Osteoblast (primary cell): ENCODE results near the gene NUTM2E. TPM values are rescaled to one million over a fixed set of nuclear protein-coding genes. Genes with fewer than 3 reads are reported as not detected.
"Not testable (repeated sequence)": the region's sequence is repeated elsewhere in the genome, so short reads cannot be mapped to it uniquely, and the experiment has no call there.

Experiments
- DNase-seq: peaks from one replicate; pipeline ENCODE4 v3.0.0; 2011; ENCODE audit warnings: low spot score, mixed read lengths; ENCODE audit not compliant: insufficient read length; ENCODE audit errors: missing footprints
- H2AFZ ChIP-seq: 2 replicates; pipeline ENCODE4 v1.6.0; 2011; ENCODE audit warnings: mild to moderate bottlenecking, low read length
- H3K27ac ChIP-seq: 2 replicates; pipeline ENCODE4 v1.5.1; 2011; ENCODE audit warnings: mild to moderate bottlenecking, low read depth, low read length, moderate library complexity
- H3K27me3 ChIP-seq: 2 replicates; pipeline ENCODE4 v1.6.0; 2012; ENCODE audit warnings: mild to moderate bottlenecking, control low read depth, inconsistent platforms, low read length, moderate library complexity; ENCODE audit not compliant: insufficient read depth
- H3K36me3 ChIP-seq: 2 replicates; pipeline ENCODE4 v1.5.1; 2011; ENCODE audit warnings: mild to moderate bottlenecking, low read length, control low read depth, moderate library complexity; ENCODE audit not compliant: insufficient read depth
- H3K4me1 ChIP-seq: 2 replicates; pipeline ENCODE4 v1.5.1; 2011; ENCODE audit warnings: mild to moderate bottlenecking, low read length, control low read depth, moderate library complexity; ENCODE audit not compliant: insufficient read depth
- H3K4me2 ChIP-seq: 2 replicates; pipeline ENCODE4 v1.6.0; 2011; ENCODE audit warnings: mild to moderate bottlenecking, low read length; ENCODE audit not compliant: insufficient read depth
- H3K4me3 ChIP-seq: fragments of 200-600 bp; sonication (generic); 3 replicates; pipeline ENCODE4 v1.5.1; 2012; ENCODE audit warnings: mild to moderate bottlenecking, low read length, inconsistent platforms; ENCODE audit not compliant: insufficient read depth
- H3K79me2 ChIP-seq: 2 replicates; pipeline ENCODE4 v1.6.0; 2012; ENCODE audit warnings: mild to moderate bottlenecking, low read length, control low read depth, inconsistent platforms; ENCODE audit not compliant: insufficient read depth
- H3K9me3 ChIP-seq: 2 replicates; pipeline ENCODE4 v1.5.1; 2011; ENCODE audit warnings: low read depth, low read length, control low read depth
- H4K20me1 ChIP-seq: 2 replicates; pipeline ENCODE4 v1.6.0; 2012; ENCODE audit warnings: mild to moderate bottlenecking, low read length, control low read depth; ENCODE audit not compliant: insufficient read depth
- total RNA-seq: library from RNA; depleted of rRNA; stranded (reverse); fragments of >200 nt; gene quantifications from 2 replicates; pipeline ENCODE4 v1.2.3, GENCODE V29; 2012

The NUTM2E gene
- total RNA-seq, 1 donor: not detected

DNA sequence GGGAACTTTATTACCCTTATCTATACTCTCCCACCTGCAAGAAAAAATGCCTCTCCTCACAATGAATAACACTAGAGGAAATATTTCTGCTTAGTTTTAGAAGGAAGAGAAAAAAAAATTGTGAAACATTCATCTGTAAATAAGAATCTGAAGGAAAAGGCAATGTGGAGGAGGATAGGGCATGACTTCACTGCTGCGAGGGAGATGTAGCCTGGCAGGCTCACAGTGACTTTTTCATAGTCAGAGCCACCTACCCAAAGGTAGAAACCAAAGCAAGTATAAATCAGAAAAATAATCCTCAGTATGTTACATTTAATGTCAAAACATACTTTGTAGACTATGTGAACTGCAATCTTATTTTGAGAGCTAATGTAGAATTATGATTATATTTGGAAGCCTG is 10.4 kb downstream of the NUTM2E start:
- not testable (repeated sequence) for DNase-seq, H3K4me3 ChIP-seq, H3K4me1 ChIP-seq, H3K4me2 ChIP-seq, H4K20me1 ChIP-seq, H3K27ac ChIP-seq, H2AFZ ChIP-seq, H3K36me3 ChIP-seq, H3K27me3 ChIP-seq, H3K79me2 ChIP-seq, H3K9me3 ChIP-seq

DNA sequence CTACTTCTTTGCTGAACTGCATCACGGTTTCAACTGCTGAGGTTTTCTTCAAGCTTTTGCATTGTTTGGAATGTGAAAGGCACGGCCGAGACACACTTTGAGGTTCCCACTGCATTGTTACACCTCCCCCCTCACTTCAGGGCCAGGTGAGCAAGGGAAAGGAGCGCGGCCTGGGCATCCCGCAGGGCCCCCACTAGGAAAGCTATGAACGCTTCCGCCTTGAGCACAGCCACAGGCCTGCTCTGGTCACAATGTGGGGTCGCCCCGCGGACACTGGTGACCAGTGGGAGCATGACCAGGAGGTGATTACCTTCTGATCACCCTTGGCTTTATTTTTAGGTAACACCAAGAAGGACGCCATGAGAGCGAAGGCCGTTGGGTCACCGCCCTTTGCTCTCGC is 11.9 kb downstream of the NUTM2E start:
- not testable (repeated sequence) for H2AFZ ChIP-seq, H3K27ac ChIP-seq, H3K36me3 ChIP-seq, H3K79me2 ChIP-seq, H3K4me2 ChIP-seq, H3K4me1 ChIP-seq, H3K27me3 ChIP-seq, H3K9me3 ChIP-seq, DNase-seq, H4K20me1 ChIP-seq, H3K4me3 ChIP-seq

DNA sequence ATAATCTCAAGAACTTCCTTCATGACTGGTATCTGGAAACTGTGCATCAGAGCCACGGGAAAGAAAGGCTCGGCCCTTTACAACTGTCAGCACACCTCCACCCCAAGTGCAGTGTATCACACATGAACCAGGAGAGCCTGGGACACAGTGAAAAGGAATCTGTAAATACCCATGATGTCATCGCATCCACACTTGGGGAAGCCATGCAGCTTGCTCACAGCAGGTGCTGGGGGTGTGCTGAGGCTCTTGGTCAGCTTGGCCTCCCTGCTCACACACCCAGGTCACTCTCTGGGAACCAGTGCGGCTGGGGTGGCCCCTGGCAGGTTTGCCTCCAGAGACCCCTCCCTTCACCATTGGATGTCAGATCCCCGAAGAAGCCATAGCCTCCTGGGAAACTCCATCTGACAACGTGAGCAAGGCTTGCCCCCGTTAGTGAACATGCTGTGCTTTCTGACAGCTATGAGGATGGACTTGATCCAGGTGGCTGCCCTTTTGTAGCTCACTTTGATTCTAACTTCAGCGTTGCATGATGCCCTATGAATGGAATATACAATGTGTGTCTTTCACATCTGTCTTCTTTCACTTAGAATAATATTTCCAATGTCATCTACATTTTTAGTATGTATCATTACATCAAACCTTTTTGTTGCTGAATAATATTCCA is 26.8 kb downstream of the NUTM2E start:
- not testable (repeated sequence) for H3K27ac ChIP-seq, H2AFZ ChIP-seq, H3K79me2 ChIP-seq, H3K4me2 ChIP-seq, H3K4me1 ChIP-seq, H3K27me3 ChIP-seq, H4K20me1 ChIP-seq, H3K9me3 ChIP-seq, H3K4me3 ChIP-seq, H3K36me3 ChIP-seq, DNase-seq

DNA sequence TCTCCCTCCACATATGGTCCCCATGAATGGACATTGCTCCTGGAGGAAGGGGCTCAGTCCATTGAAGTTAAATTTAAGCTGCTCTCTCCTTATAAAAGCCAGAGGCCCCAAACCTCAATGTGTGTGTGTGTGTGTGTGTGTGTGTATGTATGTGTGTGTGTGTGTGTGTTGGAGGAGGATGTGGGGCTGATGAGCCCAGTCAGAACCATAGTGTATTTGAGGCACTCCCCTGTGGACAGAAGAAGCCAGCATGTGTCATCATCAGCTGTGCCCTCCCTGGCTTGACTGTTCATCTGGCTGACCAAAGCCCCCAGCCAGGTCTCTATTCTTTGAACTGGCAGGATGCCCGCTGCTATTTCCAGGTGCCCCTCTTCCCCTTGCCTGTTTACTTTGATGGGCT is 35.7 kb downstream of the NUTM2E start:
- H3K79me2 ChIP-seq, H3K27ac ChIP-seq, H3K9me3 ChIP-seq, H3K36me3 ChIP-seq, DNase-seq, H3K4me3 ChIP-seq, H3K4me1 ChIP-seq, H3K27me3 ChIP-seq, H2AFZ ChIP-seq, H4K20me1 ChIP-seq, H3K4me2 ChIP-seq: not testable (repeated sequence)

DNA sequence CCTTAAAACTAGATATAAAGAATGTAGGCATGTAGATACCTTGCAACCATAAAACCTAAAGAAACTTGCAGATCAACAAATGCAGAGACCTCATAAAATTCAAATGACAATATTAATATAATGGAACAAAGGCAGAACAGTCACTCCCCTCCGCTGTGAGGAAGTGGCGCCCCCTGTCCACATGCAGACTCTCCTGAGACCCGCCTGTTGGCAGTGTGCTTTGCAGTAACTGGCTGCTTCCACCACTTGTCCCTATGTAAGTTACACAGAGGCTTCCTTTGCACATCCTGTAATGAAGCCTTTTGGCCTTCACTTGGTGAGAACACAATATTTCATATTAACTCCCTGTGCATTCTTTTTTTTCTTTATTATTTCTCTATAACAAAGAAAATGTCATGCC is 36.3 kb downstream of the NUTM2E start:
- not testable (repeated sequence) for H3K27ac ChIP-seq, H4K20me1 ChIP-seq, H3K4me3 ChIP-seq, H3K4me1 ChIP-seq, H3K9me3 ChIP-seq, H2AFZ ChIP-seq, DNase-seq, H3K27me3 ChIP-seq, H3K79me2 ChIP-seq, H3K36me3 ChIP-seq, H3K4me2 ChIP-seq

DNA sequence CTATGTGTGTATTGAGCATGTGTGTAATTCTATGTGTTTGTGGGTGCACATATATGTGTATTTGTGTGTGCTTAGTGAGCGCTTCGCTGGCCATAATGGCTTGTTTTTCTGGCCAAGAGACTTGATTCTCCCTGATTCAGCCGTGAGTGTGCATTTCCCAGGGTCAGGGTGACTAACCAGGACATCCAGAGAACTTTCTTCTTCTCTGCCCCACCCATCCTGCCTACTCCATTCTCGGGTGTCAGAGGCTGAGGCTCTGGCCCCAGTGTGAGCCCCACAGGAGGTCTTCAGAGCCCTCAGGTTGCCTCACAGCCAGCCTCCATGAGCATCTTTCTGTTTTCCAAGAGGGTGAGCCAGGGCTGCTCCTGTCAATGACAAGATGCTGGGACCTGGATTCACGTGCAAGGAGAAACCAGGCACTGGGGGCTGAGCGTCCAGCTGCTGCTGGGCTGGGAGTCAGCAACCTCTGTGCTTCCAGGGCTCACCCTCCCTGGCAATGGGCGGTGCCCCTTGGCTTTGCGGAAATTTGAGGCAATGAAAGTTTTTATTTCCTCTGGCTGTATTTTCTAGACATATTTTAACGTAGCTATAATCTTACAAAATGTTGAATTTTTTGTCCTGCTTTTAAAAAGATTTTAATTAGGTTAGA is 40.5 kb downstream of the NUTM2E start:
- not testable (repeated sequence) for H3K4me1 ChIP-seq, H3K79me2 ChIP-seq, H3K36me3 ChIP-seq, H3K4me2 ChIP-seq, H2AFZ ChIP-seq, H3K27me3 ChIP-seq, H3K9me3 ChIP-seq, DNase-seq, H4K20me1 ChIP-seq, H3K4me3 ChIP-seq, H3K27ac ChIP-seq

DNA sequence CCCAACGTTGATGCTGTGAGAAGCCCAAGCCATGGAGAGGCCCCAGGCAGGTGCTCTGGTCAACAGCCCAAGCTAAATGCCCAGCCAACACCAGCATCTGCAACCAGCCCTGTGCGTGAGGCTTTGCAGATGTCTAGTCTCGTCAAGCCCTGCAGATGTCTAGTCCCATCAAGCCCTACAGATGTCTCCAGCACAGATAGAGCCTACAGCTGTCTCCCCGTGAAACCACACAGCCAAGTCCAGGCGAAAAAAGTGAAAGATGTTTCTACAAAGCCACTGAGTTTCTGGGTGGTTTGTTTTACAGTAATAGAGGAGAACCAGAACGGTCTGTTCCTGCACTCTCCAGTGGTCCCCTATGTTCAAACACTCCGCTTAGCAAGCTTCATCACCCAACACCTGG is 41.5 kb downstream of the NUTM2E start:
- DNase-seq: not testable (repeated sequence)

DNA sequence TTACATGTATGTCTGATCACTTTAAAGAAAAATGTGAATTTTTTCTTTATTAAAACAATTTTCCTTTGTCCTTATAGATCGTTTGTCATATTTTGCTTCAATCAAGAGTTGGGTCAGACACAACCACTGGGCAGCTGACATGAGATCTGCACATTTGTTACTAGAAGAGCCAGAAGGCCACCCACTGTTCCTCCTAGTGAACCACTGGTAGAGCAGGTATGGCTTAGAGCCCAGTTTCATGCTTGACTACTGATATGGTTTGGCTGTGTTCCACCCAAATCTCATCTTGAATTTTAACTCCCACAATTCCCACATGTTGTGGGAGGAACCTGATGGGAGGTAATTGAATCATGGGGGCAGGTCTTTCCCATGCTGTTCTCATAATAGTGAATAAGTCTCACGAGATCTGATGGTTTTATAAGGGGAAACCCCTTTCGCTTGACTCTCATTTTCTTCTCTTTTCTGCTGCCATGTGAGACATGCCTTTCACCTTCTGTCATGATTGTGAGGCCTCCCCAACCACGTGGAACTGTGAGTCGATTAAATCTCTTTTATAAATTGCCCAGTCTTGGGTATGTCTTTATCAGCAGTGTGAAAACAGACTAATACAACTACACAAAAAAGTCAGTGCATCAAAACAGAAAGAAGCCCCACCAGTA is 43.0 kb downstream of the NUTM2E start:
- H3K27ac ChIP-seq, H3K36me3 ChIP-seq, H3K27me3 ChIP-seq, H3K4me1 ChIP-seq, H3K9me3 ChIP-seq, H3K79me2 ChIP-seq, H3K4me2 ChIP-seq, DNase-seq, H2AFZ ChIP-seq, H4K20me1 ChIP-seq, H3K4me3 ChIP-seq: not testable (repeated sequence)

More for the DNA sequence above, 41.5 kb downstream of the NUTM2E start:
- H2AFZ ChIP-seq, H3K27me3 ChIP-seq, H3K27ac ChIP-seq, H3K4me2 ChIP-seq, H3K79me2 ChIP-seq, H3K36me3 ChIP-seq, H3K4me3 ChIP-seq, H3K9me3 ChIP-seq, H3K4me1 ChIP-seq, H4K20me1 ChIP-seq: not testable (repeated sequence)

DNA sequence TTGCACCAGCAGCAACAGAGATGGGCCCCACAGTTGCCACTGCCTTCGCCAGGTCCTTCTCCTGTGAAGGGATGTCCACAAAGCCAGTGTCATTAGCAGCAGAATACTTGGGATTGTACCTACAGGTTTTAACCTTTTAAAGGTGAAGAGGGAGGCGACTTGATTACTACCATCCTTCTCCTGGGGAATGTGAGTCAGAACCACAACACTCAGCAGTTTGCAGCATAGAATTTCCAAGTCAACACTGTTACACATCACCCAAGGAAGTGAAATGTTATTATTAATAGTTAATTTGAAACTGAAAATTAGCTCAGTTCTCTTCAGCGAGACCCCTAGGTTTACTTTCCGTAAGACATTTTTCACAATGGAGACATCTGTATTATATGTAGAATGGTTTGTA is 45.2 kb downstream of the NUTM2E start:
- not testable (repeated sequence) for H3K27ac ChIP-seq, H3K4me3 ChIP-seq, H3K36me3 ChIP-seq, DNase-seq, H4K20me1 ChIP-seq, H3K27me3 ChIP-seq, H3K4me2 ChIP-seq, H3K4me1 ChIP-seq, H3K79me2 ChIP-seq, H3K9me3 ChIP-seq, H2AFZ ChIP-seq
